ENCODE data around the gene FNDC11.

FNDC11 gene

GRCh38 chr20:63560333-63560805 is 6.4 kb downstream of the FNDC11 start:
- Histone ChIP-seq H3K36me3 (ENCODE audit: insufficient read depth, low read length) (no peaks in the 10 kb centered on the region), H3K9ac (ENCODE audit: insufficient read length) (no peak overlapping the region)

GRCh38 chr20:63560856-63561609 is 7.1 kb downstream of the FNDC11 start:
- Histone ChIP-seq H3K27ac (no peak overlapping the region), H3K9ac (ENCODE audit: insufficient read length) (no peak overlapping the region), H3K4me3 (no peak overlapping the region), H3K9me3 (ENCODE audit: low read depth, low read length) (no peaks in the 10 kb centered on the region), H3K36me3 (ENCODE audit: insufficient read depth, low read length) (no peaks in the 10 kb centered on the region)
- no peak for DNase-seq (ENCODE audit: low read depth, low spot score)
- TF ChIP-seq POLR2AphosphoS5 (IDR thresholded peaks at IDR 0.05; ENCODE audit: borderline replicate concordance, low read depth, low read length), result no peak
- TF ChIP-seq FOXP2 (optimal IDR thresholded peaks at IDR 0.05; ENCODE audit: control extremely low read depth, extremely low read length, insufficient read depth), result no peak
- TF ChIP-seq EZH2 (IDR thresholded peaks at IDR 0.05), result no peak

More at GRCh38 chr20:63560333-63560805, 6.4 kb downstream of the FNDC11 start:
- DNase-seq (ENCODE audit: low read depth, low spot score), result no peak
- no peak overlapping the region for H3K4me3 ChIP-seq
- no peak overlapping the region for H3K27ac ChIP-seq
- no peak for TF ChIP-seq POLR2AphosphoS5 (IDR thresholded peaks at IDR 0.05; ENCODE audit: borderline replicate concordance, low read depth, low read length)
- no peaks in the 10 kb centered on the region for H3K9me3 ChIP-seq (ENCODE audit: low read depth, low read length)

GRCh38 chr20:63561624-63562396 is 7.9 kb downstream of the FNDC11 start:
- DNase-seq (ENCODE audit: low read depth, low spot score), result no peak
- Histone ChIP-seq H3K9ac (ENCODE audit: insufficient read length) (no peak overlapping the region), H3K9me3 (ENCODE audit: low read depth, low read length) (no peaks in the 10 kb centered on the region), H3K36me3 (ENCODE audit: insufficient read depth, low read length) (no peaks in the 10 kb centered on the region), H3K27ac (no peak overlapping the region), H3K4me3 (no peak overlapping the region)
- TF ChIP-seq FOXP2 (optimal IDR thresholded peaks at IDR 0.05; ENCODE audit: control extremely low read depth, extremely low read length, insufficient read depth) (no peak), EZH2 (IDR thresholded peaks at IDR 0.05) (no peak), POLR2AphosphoS5 (IDR thresholded peaks at IDR 0.05; ENCODE audit: borderline replicate concordance, low read depth, low read length) (no peak)

- H3K9me3 ChIP-seq (ENCODE audit: low read depth, low read length), result no peaks in the 10 kb centered on the region
- H3K4me3 ChIP-seq, result no peak overlapping the region
- TF ChIP-seq FOXP2 (optimal IDR thresholded peaks at IDR 0.05; ENCODE audit: control extremely low read depth, extremely low read length, insufficient read depth), result no peak
- no peak for TF ChIP-seq POLR2AphosphoS5 (IDR thresholded peaks at IDR 0.05; ENCODE audit: borderline replicate concordance, low read depth, low read length)
- no peak for TF ChIP-seq EZH2 (IDR thresholded peaks at IDR 0.05)
- no peak for DNase-seq (ENCODE audit: low read depth, low spot score)
- no peak overlapping the region for H3K27ac ChIP-seq
- no peaks in the 10 kb centered on the region for H3K36me3 ChIP-seq (ENCODE audit: insufficient read depth, low read length)
- H3K9ac ChIP-seq (ENCODE audit: insufficient read length), result no peak overlapping the region
Observed at GRCh38 chr20:63562461-63563224, 8.7 kb downstream of the FNDC11 start.

- no peak for DNase-seq (ENCODE audit: low read depth, low spot score)
- Histone ChIP-seq H3K36me3 (ENCODE audit: insufficient read depth, low read length) (no peaks in the 10 kb centered on the region), H3K4me3 (no peak overlapping the region), H3K9me3 (ENCODE audit: low read depth, low read length) (no peaks in the 10 kb centered on the region), H3K27ac (no peak overlapping the region), H3K9ac (ENCODE audit: insufficient read length) (no peak overlapping the region)
- TF ChIP-seq EZH2 (IDR thresholded peaks at IDR 0.05) (no peak), POLR2AphosphoS5 (IDR thresholded peaks at IDR 0.05; ENCODE audit: borderline replicate concordance, low read depth, low read length) (no peak), FOXP2 (optimal IDR thresholded peaks at IDR 0.05; ENCODE audit: control extremely low read depth, extremely low read length, insufficient read depth) (no peak)
Observed at GRCh38 chr20:63563225-63563935, 9.4 kb downstream of the FNDC11 start.

GRCh38 chr20:63564036-63564810 is 10.3 kb downstream of the FNDC11 start:
- Histone ChIP-seq H3K36me3 (ENCODE audit: insufficient read depth, low read length) (no peaks in the 10 kb centered on the region), H3K9me3 (ENCODE audit: low read depth, low read length) (no peaks in the 10 kb centered on the region), H3K27ac (no peak overlapping the region), H3K9ac (ENCODE audit: insufficient read length) (no peak overlapping the region), H3K4me3 (no peak overlapping the region)
- TF ChIP-seq EZH2 (IDR thresholded peaks at IDR 0.05) (no peak), FOXP2 (optimal IDR thresholded peaks at IDR 0.05; ENCODE audit: control extremely low read depth, extremely low read length, insufficient read depth) (no peak), POLR2AphosphoS5 (IDR thresholded peaks at IDR 0.05; ENCODE audit: borderline replicate concordance, low read depth, low read length) (no peak)
- no peak for DNase-seq (ENCODE audit: low read depth, low spot score)

GRCh38 chr20:63565021-63565698 is 11.2 kb downstream of the FNDC11 start:
- TF ChIP-seq POLR2AphosphoS5 (IDR thresholded peaks at IDR 0.05; ENCODE audit: borderline replicate concordance, low read depth, low read length) (no peak), FOXP2 (optimal IDR thresholded peaks at IDR 0.05; ENCODE audit: control extremely low read depth, extremely low read length, insufficient read depth) (no peak), EZH2 (IDR thresholded peaks at IDR 0.05) (no peak)
- Histone ChIP-seq H3K4me3 (no peak overlapping the region), H3K9ac (ENCODE audit: insufficient read length) (no peak overlapping the region), H3K9me3 (ENCODE audit: low read depth, low read length) (no peaks in the 10 kb centered on the region), H3K36me3 (ENCODE audit: insufficient read depth, low read length) (no peaks in the 10 kb centered on the region), H3K27ac (no peak overlapping the region)
- DNase-seq (ENCODE audit: low read depth, low spot score), result no peak

Measured in SK-N-MC (cell line).